Activated CD4-positive, alpha-beta memory T cell treated with anti-CD3 and anti-CD28 coated beads, Interleukin-2, amount 10 ng/mL, durations not matched to agents 7 days and 5 days (primary cell): ENCODE results near the gene MAT2A. TPM values are rescaled to one million over a fixed set of nuclear protein-coding genes. Genes with fewer than 3 reads are reported as not detected.

Source experiments
- CTCF ChIA-PET: fragments of 350-600 bp; sonication (Branson Sonifier 250); formaldehyde crosslinking; loops from one replicate; lab custom pipeline; 2021; ENCODE audit warnings: antibody characterized with exemption, inconsistent platforms; lab: Charles Lee
- POLR2A ChIA-PET: fragments of 350-600 bp; sonication (Branson Sonifier 250); formaldehyde crosslinking; loops from one replicate; lab custom pipeline; 2021; ENCODE audit warnings: antibody characterized with exemption; lab: Charles Lee
- DNase-seq: peaks from one replicate; pipeline ENCODE4 v3.0.0-alpha.2; 2020
- H3K27ac Mint-ChIP-seq: one replicate; pipeline ENCODE4 v1.8.0; 2021; ENCODE audit warnings: mild to moderate bottlenecking, mixed read lengths
- H3K27me3 Mint-ChIP-seq: one replicate; pipeline ENCODE4 v1.8.0; 2021; ENCODE audit warnings: mixed read lengths
- H3K36me3 Mint-ChIP-seq: one replicate; pipeline ENCODE4 v1.8.0; 2021; ENCODE audit warnings: low read depth, mixed read lengths
- H3K4me1 Mint-ChIP-seq: one replicate; pipeline ENCODE4 v1.8.0; 2021; ENCODE audit warnings: mixed read lengths
- H3K4me3 Mint-ChIP-seq: one replicate; pipeline ENCODE4 v1.8.0; 2021; ENCODE audit warnings: mild to moderate bottlenecking, mixed read lengths
- H3K9me3 Mint-ChIP-seq: one replicate; pipeline ENCODE4 v1.8.0; 2021; ENCODE audit warnings: mixed read lengths
- total RNA-seq, 2 experiments: library from RNA; stranded (reverse); gene quantifications; one replicate each; pipeline ENCODE4 v1.2.3, GENCODE V29; 2021

The MAT2A gene
- total RNA-seq, 2 experiments from 2014 or later = 196 to 199 TPM

DNA sequence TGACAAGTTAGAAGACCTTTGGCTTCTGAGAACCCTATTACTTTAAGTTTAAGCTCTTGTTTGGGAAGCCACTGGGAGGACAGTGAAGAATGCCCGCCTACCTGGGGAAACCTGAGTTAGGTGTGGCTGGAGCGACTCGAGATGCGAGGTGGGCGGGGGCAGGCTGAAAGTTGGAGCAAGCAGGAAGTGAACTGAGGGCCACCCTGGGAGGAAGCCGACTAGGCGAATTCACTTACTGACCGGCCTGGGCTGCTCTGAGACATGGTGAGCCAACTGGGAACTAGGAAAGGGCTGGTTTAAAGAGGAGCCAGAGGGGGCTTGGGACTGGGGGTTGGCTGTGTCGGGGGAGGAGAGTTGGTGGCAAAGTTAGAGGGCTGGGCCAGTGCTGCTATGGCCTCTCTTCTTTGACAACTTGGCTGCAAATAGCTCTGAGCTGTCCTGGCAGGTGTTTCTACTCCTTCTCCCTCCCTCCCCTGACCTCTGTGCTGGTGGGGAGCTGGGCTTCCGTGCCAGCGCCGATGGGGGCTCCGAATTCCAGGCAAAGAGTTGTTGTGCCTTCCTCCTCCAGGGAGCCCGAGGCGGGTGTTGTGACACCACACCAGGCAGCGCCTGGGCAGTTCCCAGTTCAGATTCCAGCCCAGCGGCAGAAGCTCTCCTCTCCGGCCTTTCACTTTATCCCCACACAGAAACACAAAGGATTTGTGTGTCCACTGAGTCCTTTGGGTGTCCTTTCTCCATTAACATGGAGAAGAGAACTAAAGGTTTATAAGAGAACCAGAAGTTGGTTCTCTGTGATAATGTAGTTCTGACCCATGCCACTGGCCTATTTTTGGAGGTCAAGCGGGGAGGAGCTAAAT lies 38.6 kb downstream of the MAT2A start, which contains the start of gene VAMP8:
Gene VAMP8 (plus strand): TSS at position 201 of the 857 bp plus-strand sequence. CDS start 61 bp downstream, at position 262.
- Mint-ChIP-seq H3K4me1 (peaks cover 37% of the 10 kb centered on the region), H3K4me3 (peak within 1 kb of the TSS; percentile 97), H3K9me3 (no peaks in the 10 kb centered on the region), H3K36me3 (peaks cover 31% of the 10 kb centered on the region), H3K27ac (peak within 1 kb of the TSS; percentile 68), H3K27me3 (peaks cover 2% of the 10 kb centered on the region)
- DNase-seq = peak; percentile 71
- ChIA-PET POLR2A (interaction anchor here (0.6 to 4.9 kb wide), 18 partner anchors 10 to 399 kb away, joined by 3 to 38 read pairs (median 4); partner anchors contain the start of genes C2orf68, ELMOD3, MAT2A and RETSAT), CTCF (interaction anchor here (0.7 to 1.8 kb wide), 7 partner anchors 8 to 171 kb away, joined by 3 to 6 read pairs (median 3); partner anchors contain the start of gene GGCX)

DNA sequence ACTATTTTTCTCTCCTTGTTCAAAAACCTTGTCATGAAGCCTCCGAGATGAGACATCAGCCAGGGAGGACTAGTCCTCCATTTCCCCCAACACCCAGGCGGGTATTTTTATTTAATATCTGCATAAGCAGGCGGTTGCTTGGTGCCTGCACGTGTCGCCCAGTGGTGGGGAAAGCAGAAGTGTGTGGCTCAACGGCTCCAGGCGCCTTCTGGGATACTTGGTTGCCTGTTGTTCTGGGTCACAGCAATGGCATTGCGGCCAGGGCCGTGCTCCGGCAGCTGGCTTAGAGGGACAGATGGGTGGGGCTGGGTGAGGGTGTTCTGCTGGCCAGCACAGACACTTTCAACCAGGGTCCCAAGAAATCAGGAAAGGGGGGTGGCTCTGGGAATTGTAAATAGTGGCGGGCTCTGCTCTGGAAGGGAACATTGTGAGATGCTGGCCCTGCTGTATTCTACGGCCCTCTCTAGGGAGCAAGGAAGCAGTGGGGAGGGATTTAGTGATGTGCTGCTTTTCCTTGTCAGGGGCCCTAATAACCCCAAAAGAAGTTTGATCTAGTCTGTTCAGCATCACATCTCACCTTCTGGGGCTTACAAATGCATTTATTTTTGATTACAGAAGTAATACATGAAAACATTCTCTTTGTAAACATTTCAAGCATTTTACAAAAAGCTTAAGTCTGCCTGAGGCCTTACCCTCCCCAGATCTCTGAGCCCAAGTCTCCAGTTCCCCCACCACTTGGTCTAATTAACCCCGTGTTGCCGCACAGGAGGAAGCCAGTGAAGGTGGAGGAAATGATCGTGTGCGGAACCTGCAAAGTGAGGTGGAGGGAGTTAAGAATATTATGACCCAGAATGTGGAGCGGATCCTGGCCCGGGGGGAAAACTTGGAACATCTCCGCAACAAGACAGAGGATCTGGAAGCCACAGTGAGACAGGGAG lies 39.5 kb downstream of the MAT2A start:
- DNase-seq = peak; percentile 35
- Mint-ChIP-seq H3K4me1 (peaks cover 42% of the 10 kb centered on the region), H3K27me3 (no peaks in the 10 kb centered on the region), H3K4me3 (peak overlapping the region; percentile 97), H3K9me3 (no peaks in the 10 kb centered on the region), H3K36me3 (peaks cover 39% of the 10 kb centered on the region), H3K27ac (peak overlapping the region; percentile 68)
- ChIA-PET POLR2A (interaction anchor here (0.6 to 4.9 kb wide), 20 partner anchors 9 to 225 kb away, joined by 3 to 38 read pairs (median 4); partner anchors contain the start of genes C2orf68, ELMOD3, GGCX and MAT2A), CTCF (interaction anchor here (1.2 to 1.8 kb wide), 4 partner anchors 9 to 59 kb away, joined by 3 to 6 read pairs (median 4); no protein-coding TSS in a partner anchor)

DNA sequence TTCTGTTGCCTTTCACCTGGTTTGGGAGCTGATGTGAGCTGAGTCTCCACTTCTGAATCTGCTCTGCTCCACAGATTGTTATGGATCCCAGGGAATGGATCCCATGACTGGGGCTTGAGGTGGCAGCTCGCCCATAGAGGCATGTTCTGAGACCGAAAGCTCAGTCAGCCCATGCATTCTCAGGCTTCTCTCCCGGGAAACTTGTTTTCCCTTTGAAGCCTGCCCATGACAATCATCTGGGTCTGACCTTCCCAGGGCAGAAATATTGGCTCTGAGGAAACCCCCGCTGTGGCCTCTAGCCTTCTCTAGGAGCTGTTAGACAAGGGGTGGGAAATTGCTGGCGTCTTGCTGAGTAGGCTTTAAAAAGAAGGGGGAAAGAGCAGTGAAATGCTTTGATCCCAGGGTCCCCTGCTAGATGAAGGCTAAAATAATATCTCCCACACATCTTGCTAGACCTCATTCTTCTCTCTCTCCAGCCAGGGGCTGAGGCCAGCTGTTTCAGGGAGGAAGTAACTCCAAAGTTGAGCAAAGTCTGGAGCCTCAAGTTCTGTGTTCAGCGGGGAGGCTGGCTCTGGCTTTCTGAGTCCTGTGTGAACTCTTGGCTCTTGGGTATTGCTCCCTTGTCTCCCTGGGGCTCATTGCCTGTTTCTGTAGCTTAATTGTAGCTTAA lies 40.4 kb downstream of the MAT2A start:
- H3K27ac Mint-ChIP-seq = peak overlapping the region; percentile 68
- H3K4me3 Mint-ChIP-seq = peak overlapping the region; percentile 97
- peaks cover 44% of the 10 kb centered on the region for H3K36me3 Mint-ChIP-seq
- H3K9me3 Mint-ChIP-seq = no peaks in the 10 kb centered on the region
- POLR2A ChIA-PET = interaction anchor here (0.6 to 4.9 kb wide), 9 partner anchors 8 to 173 kb away, joined by 3 to 38 read pairs (median 6); partner anchors contain the start of genes GGCX, MAT2A, RNF181 and SH2D6
- CTCF ChIA-PET = no interaction called here
- no peak for DNase-seq
- peaks cover 48% of the 10 kb centered on the region for H3K4me1 Mint-ChIP-seq
- no peaks in the 10 kb centered on the region for H3K27me3 Mint-ChIP-seq

DNA sequence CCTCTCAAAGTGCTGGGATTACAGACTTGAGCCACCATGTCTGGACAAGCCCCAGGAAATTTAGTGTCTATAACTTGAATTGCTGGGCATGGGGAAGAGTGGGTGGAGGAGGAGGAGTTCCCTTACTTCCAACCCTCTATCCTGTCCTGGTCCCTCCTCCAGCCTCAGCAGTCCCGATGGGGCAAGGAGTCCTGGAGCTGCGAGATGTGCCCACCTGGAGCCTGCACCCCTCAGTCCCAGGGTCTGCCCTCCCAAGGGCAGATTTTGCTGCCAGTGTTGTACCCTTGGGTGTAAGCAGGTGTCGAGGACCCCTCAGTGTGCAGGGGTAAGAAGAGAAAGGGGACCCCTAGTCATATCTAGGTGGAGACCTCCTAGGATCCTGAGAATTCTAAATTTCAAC lies 41.2 kb downstream of the MAT2A start:
- CTCF ChIA-PET = no interaction called here
- DNase-seq = no peak
- Mint-ChIP-seq H3K4me1 (peaks cover 52% of the 10 kb centered on the region), H3K9me3 (no peaks in the 10 kb centered on the region), H3K36me3 (peaks cover 46% of the 10 kb centered on the region), H3K27ac (no peak overlapping the region), H3K27me3 (no peaks in the 10 kb centered on the region), H3K4me3 (no peak overlapping the region)
- POLR2A ChIA-PET = interaction anchor here (3.5 to 4.9 kb wide), 2 partner anchors 15 to 41 kb away, joined by 28 to 38 read pairs; partner anchors contain the start of genes MAT2A and RNF181

DNA sequence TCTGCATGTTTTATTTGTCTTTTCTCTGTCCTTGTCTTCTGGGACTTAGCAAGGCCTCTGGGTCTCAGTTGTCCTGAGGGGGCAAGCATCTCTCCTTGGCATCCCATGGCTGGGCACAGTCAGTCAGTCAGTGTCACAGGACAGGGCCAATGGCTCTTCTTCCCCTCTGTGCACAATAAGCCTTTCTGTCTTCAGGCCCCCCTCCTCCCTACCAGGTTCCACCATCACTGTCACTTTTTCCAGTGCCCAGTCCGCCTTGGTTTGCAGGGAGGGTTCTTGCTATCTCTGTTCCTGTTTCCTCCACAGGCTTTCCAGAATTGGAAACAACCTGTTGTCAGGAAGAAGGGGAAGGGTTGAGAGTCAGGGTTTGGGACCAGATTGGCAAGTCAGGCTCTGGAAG lies 43.5 kb downstream of the MAT2A start:
- no peak for DNase-seq
- Mint-ChIP-seq H3K4me3 (no peak overlapping the region), H3K27me3 (no peaks in the 10 kb centered on the region), H3K4me1 (peaks cover 66% of the 10 kb centered on the region), H3K27ac (peak overlapping the region; percentile 14), H3K9me3 (no peaks in the 10 kb centered on the region), H3K36me3 (peaks cover 47% of the 10 kb centered on the region)
- CTCF ChIA-PET = no interaction called here
- POLR2A ChIA-PET = no interaction called here

GRCh38 chr2:85583667-85584353 lies 44.8 kb downstream of the MAT2A start:
- H3K36me3 Mint-ChIP-seq = peaks cover 42% of the 10 kb centered on the region
- H3K27me3 Mint-ChIP-seq = no peaks in the 10 kb centered on the region
- peak overlapping the region; percentile 91 for H3K4me3 Mint-ChIP-seq
- peaks cover 66% of the 10 kb centered on the region for H3K4me1 Mint-ChIP-seq
- H3K9me3 Mint-ChIP-seq = no peaks in the 10 kb centered on the region
- POLR2A ChIA-PET = interaction anchor here (0.9 to 3.1 kb wide), 8 partner anchors 9 to 257 kb away, joined by 3 to 40 read pairs (median 10); partner anchors contain the start of genes C2orf68, GGCX, MAT2A and RNF181
- CTCF ChIA-PET = no interaction called here
- peak overlapping the region; percentile 88 for H3K27ac Mint-ChIP-seq
- peak; percentile 50 for DNase-seq

- POLR2A ChIA-PET = interaction anchor here (1.3 to 3.1 kb wide), 6 partner anchors 11 to 613 kb away, joined by 3 to 40 read pairs (median 12); partner anchors contain the start of genes C2orf68, GGCX, MAT2A and RNF181
- Mint-ChIP-seq H3K4me1 (peaks cover 61% of the 10 kb centered on the region), H3K27ac (peak within 1 kb of the TSS; percentile 89), H3K36me3 (peaks cover 38% of the 10 kb centered on the region), H3K27me3 (no peaks in the 10 kb centered on the region), H3K9me3 (no peaks in the 10 kb centered on the region), H3K4me3 (peak within 1 kb of the TSS; percentile 91)
- CTCF ChIA-PET = no interaction called here
- DNase-seq = peak; percentile 29
These were observed 45.4 kb downstream of the MAT2A start, which contains the start of gene VAMP5 for GRCh38 chr2:85584354-85584856. TSS of gene VAMP5 (plus strand) at chr2:85584431. CDS start at chr2:85584491, 60 bp downstream.

GRCh38 chr2:85584857-85585780 lies 46.2 kb downstream of the MAT2A start:
- POLR2A ChIA-PET = interaction anchor here (0.9 to 3.1 kb wide), 11 partner anchors 10 to 612 kb away, joined by 3 to 40 read pairs (median 4); partner anchors contain the start of genes C2orf68, ELMOD3, GGCX and MAT2A
- Mint-ChIP-seq H3K27me3 (no peaks in the 10 kb centered on the region), H3K9me3 (no peaks in the 10 kb centered on the region), H3K36me3 (peaks cover 36% of the 10 kb centered on the region), H3K4me1 (peaks cover 58% of the 10 kb centered on the region), H3K4me3 (peak overlapping the region; percentile 91), H3K27ac (peak overlapping the region; percentile 89)
- peak; percentile 29 for DNase-seq
- CTCF ChIA-PET = interaction anchor here (1.3 to 1.4 kb wide), 2 partner anchors 11 to 46 kb away, joined by 3 to 5 read pairs; partner anchors contain the start of gene MAT2A

- POLR2A ChIA-PET = interaction anchor here (0.9 to 3.1 kb wide), 11 partner anchors 10 to 612 kb away, joined by 3 to 40 read pairs (median 4); partner anchors contain the start of genes ELMOD3, GGCX, MAT2A and RETSAT
- Mint-ChIP-seq H3K36me3 (peaks cover 34% of the 10 kb centered on the region), H3K9me3 (no peaks in the 10 kb centered on the region), H3K4me1 (peaks cover 57% of the 10 kb centered on the region), H3K27me3 (no peaks in the 10 kb centered on the region), H3K27ac (peak overlapping the region; percentile 89), H3K4me3 (peak overlapping the region; percentile 91)
- CTCF ChIA-PET = interaction anchor here (1.3 to 1.4 kb wide), 2 partner anchors 11 to 47 kb away, joined by 3 to 5 read pairs; partner anchors contain the start of gene MAT2A
- no peak for DNase-seq
These were observed 46.8 kb downstream of the MAT2A start for GRCh38 chr2:85585781-85586105.

- peaks cover 47% of the 10 kb centered on the region for H3K4me1 Mint-ChIP-seq
These were observed 49.3 kb downstream of the MAT2A start for GRCh38 chr2:85588236-85588635.

More at GRCh38 chr2:85588236-85588635, 49.3 kb downstream of the MAT2A start:
- Mint-ChIP-seq H3K27ac (peak overlapping the region; percentile 2), H3K4me3 (no peak overlapping the region), H3K36me3 (peaks cover 21% of the 10 kb centered on the region), H3K27me3 (no peaks in the 10 kb centered on the region), H3K9me3 (no peaks in the 10 kb centered on the region)
- no peak for DNase-seq
- CTCF ChIA-PET = interaction anchor here (2.0 kb wide), 1 partner anchor 21 kb away, joined by 4 read pairs; no protein-coding TSS in a partner anchor
- POLR2A ChIA-PET = interaction anchor here (0.9 to 1.6 kb wide), 3 partner anchors 17 to 261 kb away, joined by 3 to 5 read pairs (median 3); partner anchors contain the start of gene TGOLN2
